Osteocyte (in vitro differentiated cells): ENCODE data around the gene EMID1. TPM values are rescaled to one million over a fixed set of nuclear protein-coding genes. Genes with fewer than 3 reads are reported as not detected.

ENCODE experiments used
- DNase-seq: peaks from one replicate; pipeline ENCODE4 v3.0.0; 2021; ENCODE audit warnings: mixed read lengths; ENCODE audit not compliant: unreplicated experiment; ENCODE audit errors: extremely low spot score
- H3K27ac Mint-ChIP-seq: one replicate; pipeline ENCODE4 v1.8.0; 2021; ENCODE audit warnings: mild to moderate bottlenecking, mixed read lengths; ENCODE audit not compliant: unreplicated experiment
- H3K27me3 Mint-ChIP-seq: one replicate; pipeline ENCODE4 v1.8.0; 2021; ENCODE audit warnings: mixed read lengths; ENCODE audit not compliant: unreplicated experiment
- H3K36me3 Mint-ChIP-seq: one replicate; pipeline ENCODE4 v1.8.0; 2021; ENCODE audit warnings: mixed read lengths; ENCODE audit not compliant: unreplicated experiment
- H3K4me1 Mint-ChIP-seq: one replicate; pipeline ENCODE4 v1.8.0; 2021; ENCODE audit warnings: mixed read lengths; ENCODE audit not compliant: unreplicated experiment
- H3K4me3 Mint-ChIP-seq: one replicate; pipeline ENCODE4 v1.8.0; 2021; ENCODE audit warnings: mild to moderate bottlenecking, moderate library complexity, mixed read lengths; ENCODE audit not compliant: unreplicated experiment
- H3K9me3 Mint-ChIP-seq: one replicate; pipeline ENCODE4 v1.8.0; 2021; ENCODE audit warnings: mixed read lengths; ENCODE audit not compliant: unreplicated experiment
- total RNA-seq: library from RNA; stranded (reverse); gene quantifications from 2 replicates; pipeline ENCODE4 v1.2.1, GENCODE V29; 2021
- TF ChIP-seq, protein P1 (sequence below): fragments of 200-600 bp; sonication (generic); IDR thresholded peaks from 2 replicates; pipeline ENCODE4 v1.5.0; 2021; ENCODE audit warnings: antibody characterized with exemption, mild to moderate bottlenecking, moderate library complexity

Gene EMID1
- total RNA-seq, 1 donor from 2014 or later, result 0.51 TPM

DNA sequence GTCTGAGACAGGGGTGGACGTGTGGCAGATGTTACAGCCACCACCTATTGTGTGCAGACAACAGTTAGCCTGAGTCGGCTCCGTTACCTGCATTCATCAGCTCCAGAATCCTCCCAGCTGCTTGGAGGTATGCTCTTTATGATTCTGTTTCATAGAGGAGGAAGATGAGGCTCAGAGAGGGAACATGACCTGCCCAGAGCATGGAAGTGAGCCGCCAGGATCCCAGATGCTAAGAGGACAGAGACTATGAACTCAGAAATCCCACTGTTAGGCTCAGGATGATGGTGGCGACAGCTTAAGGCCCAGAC lies 1.5 kb downstream of the EMID1 start:
- peaks cover 13% of the 10 kb centered on the region for H3K4me1 Mint-ChIP-seq
- no peak overlapping the region for H3K4me3 Mint-ChIP-seq
- TF ChIP-seq, protein P1, sequence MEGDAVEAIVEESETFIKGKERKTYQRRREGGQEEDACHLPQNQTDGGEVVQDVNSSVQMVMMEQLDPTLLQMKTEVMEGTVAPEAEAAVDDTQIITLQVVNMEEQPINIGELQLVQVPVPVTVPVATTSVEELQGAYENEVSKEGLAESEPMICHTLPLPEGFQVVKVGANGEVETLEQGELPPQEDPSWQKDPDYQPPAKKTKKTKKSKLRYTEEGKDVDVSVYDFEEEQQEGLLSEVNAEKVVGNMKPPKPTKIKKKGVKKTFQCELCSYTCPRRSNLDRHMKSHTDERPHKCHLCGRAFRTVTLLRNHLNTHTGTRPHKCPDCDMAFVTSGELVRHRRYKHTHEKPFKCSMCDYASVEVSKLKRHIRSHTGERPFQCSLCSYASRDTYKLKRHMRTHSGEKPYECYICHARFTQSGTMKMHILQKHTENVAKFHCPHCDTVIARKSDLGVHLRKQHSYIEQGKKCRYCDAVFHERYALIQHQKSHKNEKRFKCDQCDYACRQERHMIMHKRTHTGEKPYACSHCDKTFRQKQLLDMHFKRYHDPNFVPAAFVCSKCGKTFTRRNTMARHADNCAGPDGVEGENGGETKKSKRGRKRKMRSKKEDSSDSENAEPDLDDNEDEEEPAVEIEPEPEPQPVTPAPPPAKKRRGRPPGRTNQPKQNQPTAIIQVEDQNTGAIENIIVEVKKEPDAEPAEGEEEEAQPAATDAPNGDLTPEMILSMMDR, result no peak
- no peaks in the 10 kb centered on the region for H3K36me3 Mint-ChIP-seq
- H3K27me3 Mint-ChIP-seq, result peaks cover 4% of the 10 kb centered on the region
- no peak for DNase-seq
- no peak overlapping the region for H3K27ac Mint-ChIP-seq
- H3K9me3 Mint-ChIP-seq, result no peaks in the 10 kb centered on the region

DNA sequence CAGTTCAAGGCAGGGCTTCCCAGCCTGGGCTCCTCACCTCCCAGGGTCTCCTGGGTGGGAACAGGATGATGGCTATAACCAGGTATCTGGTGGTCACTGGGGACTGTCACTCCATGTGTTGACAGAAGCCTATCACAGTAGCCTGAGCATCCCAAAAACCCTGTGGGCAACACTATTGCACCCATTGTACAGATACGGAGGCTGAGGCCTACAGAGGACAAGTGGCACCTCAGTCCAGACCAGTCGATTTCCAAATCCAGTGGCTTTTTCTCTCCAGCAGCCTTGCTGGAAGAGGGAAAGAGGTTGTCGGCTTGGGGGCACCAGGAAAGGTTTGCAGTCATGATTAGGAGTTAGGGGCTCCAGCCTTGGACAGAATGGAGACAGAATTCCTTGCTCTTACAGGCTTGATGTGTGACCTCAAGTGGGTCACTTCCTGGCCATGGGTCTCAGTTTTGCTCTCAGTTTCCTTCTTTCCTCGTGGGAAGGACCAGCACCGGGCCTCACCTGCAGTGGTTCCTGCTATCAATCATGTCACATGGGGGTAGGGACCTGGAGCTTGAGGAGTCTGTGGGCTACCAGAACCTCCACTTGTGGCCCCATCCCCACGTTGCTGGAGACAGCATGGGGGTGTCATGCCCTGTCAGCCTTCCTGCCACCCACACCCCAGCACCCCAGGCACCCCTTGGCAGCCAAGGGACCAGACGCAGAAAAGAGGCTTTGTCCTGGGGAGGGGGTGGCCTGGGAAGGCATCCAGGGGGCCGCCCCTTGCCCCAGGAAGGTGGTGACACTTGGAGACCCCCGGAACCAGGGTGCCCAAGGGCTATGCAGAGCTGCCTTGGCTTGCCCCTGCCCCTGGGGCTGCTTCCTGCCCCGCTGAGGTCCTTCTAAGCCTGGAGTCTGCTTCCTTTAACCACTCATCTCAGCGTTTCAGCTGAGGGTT lies 2.1 kb downstream of the EMID1 start:
- TF ChIP-seq, protein P1, result no peak
- H3K4me1 Mint-ChIP-seq, result peaks cover 7% of the 10 kb centered on the region
- H3K9me3 Mint-ChIP-seq, result no peaks in the 10 kb centered on the region
- H3K36me3 Mint-ChIP-seq, result no peaks in the 10 kb centered on the region
- H3K4me3 Mint-ChIP-seq, result no peak overlapping the region
- DNase-seq, result no peak
- peaks cover 4% of the 10 kb centered on the region for H3K27me3 Mint-ChIP-seq
- no peak overlapping the region for H3K27ac Mint-ChIP-seq

DNA sequence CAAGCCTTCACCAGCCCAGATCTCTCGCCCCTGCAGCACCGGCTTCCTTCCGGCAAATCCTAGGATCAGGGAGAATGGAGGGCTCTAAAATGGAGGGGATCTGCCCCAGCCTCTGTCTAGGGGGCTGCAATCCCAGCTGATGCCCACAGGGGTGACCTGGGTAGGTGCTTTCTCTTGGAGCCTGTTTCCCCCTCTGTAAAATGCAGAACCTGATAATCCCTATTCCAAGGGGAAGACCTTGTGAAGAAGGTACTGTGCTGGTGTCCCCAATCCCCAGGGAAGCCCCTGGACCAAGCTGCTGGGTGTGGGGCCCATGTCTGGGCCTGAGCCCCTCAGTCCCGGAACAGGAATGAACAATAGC lies 2.8 kb downstream of the EMID1 start:
- H3K36me3 Mint-ChIP-seq, result no peaks in the 10 kb centered on the region
- no peak overlapping the region for H3K4me3 Mint-ChIP-seq
- no peak for DNase-seq
- H3K9me3 Mint-ChIP-seq, result no peaks in the 10 kb centered on the region
- peaks cover 3% of the 10 kb centered on the region for H3K4me1 Mint-ChIP-seq
- H3K27me3 Mint-ChIP-seq, result peaks cover 4% of the 10 kb centered on the region
- H3K27ac Mint-ChIP-seq, result no peak overlapping the region
- TF ChIP-seq, protein P1, result no peak

DNA sequence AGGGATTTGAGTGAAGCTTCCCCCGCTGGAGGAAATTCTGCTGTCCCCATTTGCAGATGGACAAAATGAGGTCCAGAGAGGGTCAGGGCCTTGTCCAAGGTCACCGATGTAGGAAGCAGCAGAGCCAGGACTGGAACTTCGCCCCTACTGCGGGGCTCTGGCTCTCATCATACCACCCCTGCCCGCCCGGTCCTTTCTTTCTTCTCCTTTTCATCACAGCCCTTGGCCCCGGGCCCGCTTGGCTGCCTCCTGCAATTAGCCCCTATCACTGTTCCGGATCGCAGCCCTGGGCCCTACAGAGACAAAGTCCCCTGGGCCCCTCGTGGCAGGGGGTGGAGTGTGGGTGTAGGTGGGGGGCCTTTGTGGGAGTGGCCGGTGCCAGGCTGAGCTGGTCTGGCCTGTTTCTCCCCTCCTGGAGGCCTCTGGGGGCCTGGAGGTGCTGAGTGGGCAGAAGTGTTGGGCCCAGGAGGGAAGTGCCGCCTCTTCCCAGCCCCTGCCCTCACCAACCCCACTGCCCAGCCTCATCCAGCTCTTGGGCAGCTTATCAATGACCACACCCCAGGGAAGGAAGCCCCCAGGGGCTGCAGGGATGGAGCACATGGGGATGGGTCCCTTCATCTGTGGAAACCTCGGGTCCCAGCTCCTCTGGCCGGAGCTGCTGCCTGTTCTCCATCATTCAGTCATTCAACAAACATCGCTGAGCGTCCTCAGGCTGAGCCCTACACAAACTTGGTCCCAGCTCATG lies 3.4 kb downstream of the EMID1 start:
- Mint-ChIP-seq H3K36me3 (no peaks in the 10 kb centered on the region), H3K4me3 (no peak overlapping the region), H3K27me3 (peaks cover 6% of the 10 kb centered on the region), H3K9me3 (no peaks in the 10 kb centered on the region), H3K27ac (no peak overlapping the region), H3K4me1 (peaks cover 3% of the 10 kb centered on the region)
- no peak for DNase-seq
- TF ChIP-seq, protein P1, result no peak

DNA sequence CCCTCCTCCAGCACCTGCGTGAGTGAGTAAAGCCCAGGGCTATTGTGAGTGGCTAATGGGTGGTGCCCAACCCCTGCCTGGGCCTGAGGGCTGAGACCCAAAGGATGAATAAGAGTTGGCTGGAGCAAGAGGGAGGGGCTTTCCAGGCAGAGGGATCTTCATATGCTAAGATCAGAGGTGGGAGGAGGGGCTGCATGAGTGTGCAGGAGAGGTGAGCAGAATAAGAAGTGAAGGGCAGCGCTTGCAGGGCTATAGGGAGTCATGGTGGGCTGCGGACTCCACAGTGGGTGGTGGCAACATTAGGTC lies 3.9 kb downstream of the EMID1 start:
- no peak overlapping the region for H3K27ac Mint-ChIP-seq
- DNase-seq, result no peak
- TF ChIP-seq, protein P1, result no peak
- H3K4me3 Mint-ChIP-seq, result no peak overlapping the region
- H3K4me1 Mint-ChIP-seq, result peaks cover 3% of the 10 kb centered on the region
- peaks cover 9% of the 10 kb centered on the region for H3K27me3 Mint-ChIP-seq
- H3K36me3 Mint-ChIP-seq, result no peaks in the 10 kb centered on the region
- H3K9me3 Mint-ChIP-seq, result no peaks in the 10 kb centered on the region
